SK-N-MC (cell line): Measurements from ENCODE around the gene LTK.

Experiments used
- EZH2 ChIP-seq: fragments of 200-600 bp; sonication (generic); IDR thresholded peaks from one replicate; pipeline ENCODE4 v1.6.1; 2017; ENCODE audit warnings: antibody characterized with exemption
- POLR2AphosphoS5 ChIP-seq: IDR thresholded peaks from 2 replicates; pipeline ENCODE4 v1.6.1; 2012; ENCODE audit warnings: mild to moderate bottlenecking, low read depth, low read length, borderline replicate concordance

DNA sequence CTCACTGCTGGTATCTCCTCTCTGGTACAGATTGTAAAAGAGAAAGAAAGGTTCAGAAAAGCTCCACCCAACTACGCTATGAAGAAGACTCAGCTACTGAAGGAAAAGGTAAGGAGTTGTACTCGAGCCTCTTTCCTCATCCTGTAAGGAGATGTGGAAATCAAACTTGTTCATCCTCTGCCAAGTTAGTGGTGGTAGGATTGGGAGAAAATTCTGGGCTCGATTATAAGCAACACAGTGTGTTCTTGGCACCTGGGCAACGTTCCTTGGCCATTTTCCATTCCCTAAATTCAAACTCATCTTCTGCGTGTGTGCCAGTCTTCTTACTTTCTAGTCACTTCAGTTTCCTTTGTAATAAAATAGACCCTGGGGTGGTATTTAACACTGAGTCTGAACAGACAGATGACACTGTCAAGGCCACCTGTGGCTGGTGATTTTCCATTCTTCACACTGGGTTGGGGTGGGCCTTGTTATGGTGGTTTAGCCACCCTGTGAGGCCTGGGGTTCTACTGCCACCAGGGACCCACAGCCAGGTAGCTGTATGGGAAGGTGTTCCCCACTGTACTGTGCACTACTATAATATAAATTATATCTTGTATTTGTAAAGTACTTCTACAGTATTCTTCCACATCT, 37.1 kb downstream of the LTK start:
- TF ChIP-seq EZH2 (no peak), POLR2AphosphoS5 (no peak)
